ENCODE measurements around the gene KDM4C. TPM values are rescaled to one million over a fixed set of nuclear protein-coding genes. Genes with fewer than 3 reads are reported as not detected.

Gene KDM4C
- total and polyA plus RNA-seq, 2 donors (not counting 1 experiment from before 2014, with no cell fraction given), result 49.7 to 141 TPM

DNA sequence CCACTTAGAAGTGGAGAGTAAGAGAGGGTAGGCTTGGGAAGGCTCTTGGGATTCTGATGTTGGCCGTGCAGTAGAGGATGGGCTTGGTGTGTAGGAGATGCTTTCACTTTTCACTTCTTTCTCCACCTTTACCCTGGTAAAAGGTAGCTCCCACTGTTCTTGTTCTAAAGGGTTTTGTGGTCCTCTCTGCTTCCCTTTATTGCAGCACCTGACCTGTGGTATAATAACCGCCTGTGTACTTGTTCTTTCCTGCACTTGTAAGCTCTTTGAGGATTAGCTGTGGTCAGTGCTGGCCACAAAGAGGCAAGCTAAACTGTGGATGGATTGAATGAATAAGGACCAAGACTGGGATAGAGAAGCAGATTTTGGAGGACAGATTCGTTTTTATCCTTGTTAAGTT lies 25.2 kb downstream of the KDM4C start:
- Histone ChIP-seq H3K27ac (ENCODE audit: low read length in 2 of 2) (no peak overlapping the region), H3K4me3 (ENCODE audit: control extremely low read depth in 1 of 5, extremely low read depth in 1 of 5, insufficient read depth in 1 of 5, low read depth in 2 of 5, low read length in 4 of 5) (no peak overlapping the region), H3K9me3 (ENCODE audit: control extremely low read depth in 1 of 3, control insufficient read depth in 2 of 3, insufficient read depth in 1 of 3, low read length in 2 of 3) (no peaks in the 10 kb centered on the region), H3K4me2 (replicated peaks; ENCODE audit: low read depth, low read length, poor library complexity, severe bottlenecking) (peak overlapping the region; percentile 44), H3K9ac (ENCODE audit: low read length) (no peak overlapping the region), H3K79me2 (ENCODE audit: control insufficient read depth, insufficient read depth, low read length) (peaks cover 100% of the 10 kb centered on the region), H3K27me3 (replicated peaks in 1 of 4; ENCODE audit: control extremely low read depth in 1 of 4, control insufficient read depth in 3 of 4, insufficient read depth in 4 of 4, low read length in 3 of 4) (no peaks in the 10 kb centered on the region), H2AFZ (ENCODE audit: insufficient read depth, low read depth, low read length, poor library complexity, severe bottlenecking) (no peak overlapping the region), H4K20me1 (ENCODE audit: control insufficient read depth, insufficient read depth, low read length, poor library complexity, severe bottlenecking) (peaks cover 92% of the 10 kb centered on the region), H3K36me3 (replicated peaks in 1 of 2; ENCODE audit: control extremely low read depth in 1 of 2, control insufficient read depth in 1 of 2, extremely low read depth in 1 of 2, insufficient read depth in 2 of 2, low read length in 1 of 2) (no peaks in the 10 kb centered on the region), H3K4me1 (ENCODE audit: control insufficient read depth in 2 of 2, insufficient read depth in 2 of 2, low read length in 2 of 2) (peaks cover 72 to 83% of the 10 kb centered on the region in 2 donors)
- Mint-ChIP-seq H3K4me1 (peaks cover 80% of the 10 kb centered on the region), H3K4me3 (peak overlapping the region; percentile 49), H3K27ac (peak overlapping the region; percentile 27), H3K27me3 (no peaks in the 10 kb centered on the region), H3K9me3 (ENCODE audit: insufficient read depth) (no peaks in the 10 kb centered on the region)
- intact Hi-C loops (cut with micrococcal nuclease), result no loop called here
- DNase-seq, result peak; percentile 33
- TF ChIP-seq EZH2 (IDR thresholded peaks at IDR 0.05; ENCODE audit: borderline replicate concordance, insufficient read depth, low read depth, low read length, poor library complexity, severe bottlenecking) (no peak), CTCF (IDR thresholded peaks at IDR 0.05) (no peak)
- ATAC-seq (ENCODE audit: low read depth), result no peak
- POLR2A ChIA-PET, result interaction anchor here (0.5 to 0.6 kb wide), 2 partner anchors 11 to 12 kb away, joined by 3 to 5 read pairs; no protein-coding TSS in a partner anchor
- WGBS (ENCODE audit: insufficient coverage), result no CpG with 5 or more reads among the region's 3 CpGs
- CTCF ChIA-PET, result interaction anchor here (0.6 kb wide), 1 partner anchor 212 kb away, joined by 3 read pairs; no protein-coding TSS in a partner anchor

DNA sequence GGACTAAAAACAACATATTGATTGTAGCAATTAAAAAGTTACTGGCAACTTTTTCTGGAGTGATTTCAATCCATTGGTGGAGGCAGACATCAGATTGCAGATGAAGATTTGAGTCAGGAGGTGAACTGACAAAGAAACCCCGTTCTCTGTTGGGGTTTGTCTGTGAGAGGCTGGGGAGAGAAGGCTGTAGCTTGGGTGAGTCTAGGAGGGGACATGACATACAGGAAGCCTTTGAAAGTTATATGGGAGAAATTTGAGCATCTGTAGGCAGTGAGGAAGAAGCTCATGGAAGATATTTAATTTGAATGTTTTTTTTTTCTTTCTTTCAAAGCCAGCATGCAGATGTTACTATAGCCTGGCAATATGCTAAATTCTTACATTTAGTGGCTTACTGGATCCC lies 26.0 kb downstream of the KDM4C start:
- Histone ChIP-seq H3K4me1 (ENCODE audit: control insufficient read depth in 2 of 2, insufficient read depth in 2 of 2, low read length in 2 of 2) (peaks cover 70 to 84% of the 10 kb centered on the region in 2 donors), H3K79me2 (ENCODE audit: control insufficient read depth, insufficient read depth, low read length) (peaks cover 100% of the 10 kb centered on the region), H4K20me1 (ENCODE audit: control insufficient read depth, insufficient read depth, low read length, poor library complexity, severe bottlenecking) (peaks cover 95% of the 10 kb centered on the region), H3K27me3 (replicated peaks in 1 of 4; ENCODE audit: control extremely low read depth in 1 of 4, control insufficient read depth in 3 of 4, insufficient read depth in 4 of 4, low read length in 3 of 4) (no peaks in the 10 kb centered on the region), H3K4me3 (ENCODE audit: control extremely low read depth in 1 of 5, extremely low read depth in 1 of 5, insufficient read depth in 1 of 5, low read depth in 2 of 5, low read length in 4 of 5) (no peak overlapping the region), H3K36me3 (replicated peaks in 1 of 2; ENCODE audit: control extremely low read depth in 1 of 2, control insufficient read depth in 1 of 2, extremely low read depth in 1 of 2, insufficient read depth in 2 of 2, low read length in 1 of 2) (no peaks in the 10 kb centered on the region), H2AFZ (ENCODE audit: insufficient read depth, low read depth, low read length, poor library complexity, severe bottlenecking) (no peak overlapping the region), H3K27ac (ENCODE audit: low read length in 2 of 2) (peak overlapping the region in 1 of 2 donors; percentile 41), H3K9me3 (ENCODE audit: control extremely low read depth in 1 of 3, control insufficient read depth in 2 of 3, insufficient read depth in 1 of 3, low read length in 2 of 3) (no peaks in the 10 kb centered on the region), H3K9ac (ENCODE audit: low read length) (no peak overlapping the region), H3K4me2 (replicated peaks; ENCODE audit: low read depth, low read length, poor library complexity, severe bottlenecking) (peak overlapping the region; percentile 44)
- POLR2A ChIA-PET, result no interaction called here
- intact Hi-C loops (cut with micrococcal nuclease), result no loop called here
- no peak for TF ChIP-seq CTCF (IDR thresholded peaks at IDR 0.05)
- no peak for TF ChIP-seq EZH2 (IDR thresholded peaks at IDR 0.05; ENCODE audit: borderline replicate concordance, insufficient read depth, low read depth, low read length, poor library complexity, severe bottlenecking)
- Mint-ChIP-seq H3K9me3 (ENCODE audit: insufficient read depth) (no peaks in the 10 kb centered on the region), H3K27ac (peak overlapping the region; percentile 73), H3K4me3 (peak overlapping the region; percentile 36), H3K27me3 (no peaks in the 10 kb centered on the region), H3K4me1 (peaks cover 83% of the 10 kb centered on the region)
- WGBS (ENCODE audit: insufficient coverage), result 86% methylated on average over 1 of the region's 1 CpG
- CTCF ChIA-PET, result interaction anchor here (1.1 to 1.2 kb wide), 3 partner anchors 30 to 218 kb away, joined by 3 read pairs; no protein-coding TSS in a partner anchor
- ATAC-seq (ENCODE audit: low read depth) (no peak), DNase-seq (no peak)
